CD4-positive, alpha-beta T cell treated with Interleukin-1 beta for 1 hour (primary cell): Measurements from ENCODE around the gene IGF1.
"Not testable (repeated sequence)": the region's sequence is repeated elsewhere in the genome, so short reads cannot be mapped to it uniquely, and the experiment has no call there.

ENCODE experiments used
- DNase-seq, 2 donors: peaks; one replicate each; pipeline ENCODE4 v3.0.0-alpha.2; 2020 to 2022

Gene IGF1

DNA sequence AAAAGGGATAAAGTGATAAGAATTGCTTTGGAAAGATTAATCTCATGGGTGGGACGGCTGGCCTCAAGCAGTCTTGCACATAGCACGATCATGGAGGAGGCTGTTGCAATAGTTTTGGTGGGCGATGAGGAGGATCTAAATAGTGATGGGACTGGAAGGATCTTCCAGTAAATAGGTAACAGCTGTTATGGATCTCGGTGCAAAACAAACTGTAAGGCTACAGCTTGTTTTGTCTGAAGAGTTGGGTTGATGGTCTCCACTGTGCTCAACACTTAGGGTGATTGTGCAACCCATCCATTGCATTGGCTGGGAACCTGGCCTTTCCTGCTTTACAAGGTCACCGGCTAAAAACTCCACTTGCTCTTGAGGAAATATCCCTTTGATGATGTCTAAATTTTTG is 21.0 kb downstream of the IGF1 start:
- no peak for DNase-seq

GRCh38 chr12:102454808-102455760 is 25.3 kb downstream of the IGF1 start:
- no peak for DNase-seq

DNA sequence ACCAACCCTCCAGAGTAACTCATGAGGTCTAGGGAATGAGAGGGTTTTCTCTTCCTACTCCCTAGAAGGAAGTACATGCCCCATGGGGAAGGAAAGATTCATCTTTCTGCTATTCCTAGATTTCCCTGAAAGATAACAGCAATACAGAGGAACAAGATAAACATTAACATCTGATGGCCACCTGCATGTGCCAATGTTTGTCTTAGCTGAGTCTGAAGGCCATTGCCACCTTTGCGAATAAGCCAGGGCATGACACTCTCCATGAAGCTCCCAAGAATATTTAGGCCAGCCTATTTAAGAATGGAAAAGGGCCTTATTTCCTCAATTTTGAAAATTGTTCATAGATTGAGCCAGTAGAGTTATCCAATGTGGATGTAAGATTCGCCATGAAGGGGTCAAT is 26.0 kb downstream of the IGF1 start:
- DNase-seq: no peak

- no peak for DNase-seq
Observed at GRCh38 chr12:102452605-102453004, 27.8 kb downstream of the IGF1 start.

DNA sequence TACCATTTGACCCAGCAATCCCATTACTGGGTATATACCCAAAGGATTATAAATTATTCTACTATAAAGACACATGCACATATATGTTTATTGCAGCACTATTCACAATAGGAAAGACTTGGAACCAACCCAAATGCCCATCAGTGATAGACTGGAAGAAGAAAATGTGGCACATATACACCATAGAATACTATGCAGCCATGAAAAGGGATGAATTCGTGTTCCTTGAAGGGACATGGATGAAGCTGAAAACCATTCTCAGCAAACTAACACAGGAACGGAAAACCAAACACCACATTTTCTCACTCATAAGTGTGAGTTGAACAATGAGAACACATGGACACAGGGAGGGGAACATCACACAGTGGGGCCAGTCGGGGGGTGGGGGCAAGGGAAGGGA is 31.3 kb downstream of the IGF1 start:
- DNase-seq: not testable (repeated sequence)

DNA sequence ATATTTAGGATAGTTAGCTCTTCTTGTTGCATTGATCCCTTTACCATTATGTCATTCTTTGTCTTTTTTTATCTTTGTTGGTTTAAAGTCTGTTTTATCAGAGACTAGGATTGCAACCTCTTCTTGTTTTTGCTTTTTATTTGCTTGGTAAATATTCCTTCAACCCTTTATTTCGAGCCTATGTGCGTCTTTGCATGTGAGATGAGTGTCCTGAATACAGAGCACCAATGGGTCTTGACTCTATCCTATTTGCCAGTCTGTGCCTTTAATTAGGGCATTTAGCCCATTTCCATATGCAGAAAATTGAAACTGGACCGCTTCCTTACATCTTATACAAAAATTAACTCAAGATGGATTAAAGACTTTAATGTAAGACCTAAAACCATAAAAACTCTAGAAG is 32.9 kb downstream of the IGF1 start:
- not testable (repeated sequence) for DNase-seq

DNA sequence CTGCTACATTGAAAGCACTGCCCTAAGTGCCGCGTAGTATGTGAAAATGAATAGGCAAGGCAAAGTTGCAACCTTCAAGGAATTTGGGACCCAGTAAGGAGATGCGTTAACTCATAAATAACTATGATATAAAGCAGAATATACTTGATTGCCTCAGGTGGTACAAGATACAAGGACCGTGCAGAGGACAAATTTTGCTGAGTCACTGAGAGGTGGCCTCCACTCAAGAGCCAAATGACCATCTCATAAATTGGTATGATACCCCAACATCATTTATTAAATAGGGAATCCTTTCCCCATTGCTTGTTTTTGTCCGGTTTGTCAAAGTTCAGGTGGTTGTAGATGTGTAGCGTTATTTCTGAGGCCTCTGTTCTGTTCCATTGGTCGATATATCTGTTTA is 35.7 kb downstream of the IGF1 start:
- DNase-seq: no peak

DNA sequence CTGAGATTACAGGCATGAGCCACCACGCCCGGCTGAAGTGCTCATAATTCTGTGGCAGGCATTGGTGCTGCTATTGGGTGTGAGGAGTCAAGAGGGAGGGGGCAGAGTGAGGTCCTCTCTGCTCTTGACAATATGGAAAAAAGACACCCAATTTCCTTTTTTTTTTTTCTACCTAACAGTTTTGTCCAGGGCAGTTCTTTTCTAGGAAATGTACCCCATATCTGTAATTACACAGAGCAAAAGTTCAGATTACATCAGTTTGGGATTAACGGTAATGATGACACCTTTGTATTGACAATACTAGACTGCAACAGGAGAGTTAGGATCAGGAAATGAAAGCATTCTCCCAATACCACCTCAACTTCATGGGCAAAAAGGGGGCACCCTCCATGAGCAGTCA is 36.3 kb downstream of the IGF1 start:
- DNase-seq: no peak

- DNase-seq: no peak
Observed at GRCh38 chr12:102441077-102441596, 39.2 kb downstream of the IGF1 start.

DNA sequence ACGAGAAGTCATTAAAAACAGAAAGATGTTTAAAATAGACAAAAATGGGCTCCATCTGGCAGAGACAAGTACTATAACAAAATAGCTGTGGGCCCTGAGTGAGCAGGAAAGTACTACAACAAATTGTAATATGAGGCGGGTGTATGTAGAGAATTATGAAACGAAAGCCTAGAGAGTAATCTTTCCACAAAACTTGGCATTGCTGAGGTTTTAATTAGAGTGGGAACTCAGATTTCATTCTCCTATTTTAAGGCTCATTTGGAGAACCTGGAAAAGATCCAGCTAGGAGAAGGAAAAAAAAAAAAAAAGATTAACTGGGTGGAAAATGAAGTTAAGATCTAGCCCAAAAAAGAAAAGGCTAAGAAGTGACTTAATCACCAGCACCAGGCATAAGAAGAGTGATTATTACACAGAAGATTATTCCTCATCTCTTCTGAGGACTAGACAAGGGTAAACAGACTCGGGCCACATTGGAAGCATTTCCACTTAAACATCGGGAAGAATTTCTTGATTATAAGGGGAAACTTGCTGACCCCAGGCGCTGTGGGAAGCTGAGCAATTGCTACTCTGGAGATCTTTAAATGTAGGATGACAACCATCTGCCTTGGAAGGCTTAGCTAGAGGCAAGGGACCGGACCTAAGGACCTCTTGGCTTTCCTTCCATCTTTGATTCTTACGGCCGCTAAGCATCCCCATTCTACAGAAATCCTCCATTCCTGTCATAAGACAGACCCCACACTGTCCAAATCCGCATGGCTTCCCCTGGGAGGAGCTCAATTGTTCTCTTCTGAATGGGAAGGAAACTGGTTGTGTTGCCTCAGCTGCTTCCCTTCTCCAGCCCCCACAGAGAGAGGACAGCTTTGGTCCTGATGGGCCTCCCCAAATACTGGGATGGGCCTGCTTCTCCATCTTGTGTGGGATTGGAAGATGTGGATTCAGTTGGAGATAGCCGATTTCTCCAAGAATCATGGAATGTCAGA is 40.6 kb downstream of the IGF1 start:
- DNase-seq: no peak

DNA sequence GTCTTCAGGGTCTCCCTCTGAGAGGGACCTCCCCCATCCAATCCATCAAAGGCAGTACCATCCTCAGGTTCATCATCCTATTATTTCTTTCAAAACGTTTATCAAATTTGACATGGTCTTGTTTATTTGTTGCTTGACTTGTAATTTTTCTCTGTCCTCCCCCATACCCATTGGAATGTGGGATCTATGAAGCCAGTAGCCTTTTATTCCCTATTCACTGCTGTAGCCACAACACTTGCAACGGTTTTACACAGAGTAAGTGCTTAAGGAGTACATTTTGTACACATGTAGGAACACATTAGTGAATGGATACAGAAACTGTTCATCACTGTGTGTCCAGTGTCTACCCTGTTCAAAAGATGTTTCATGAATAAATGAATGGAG is 41.5 kb downstream of the IGF1 start:
- DNase-seq: no peak

DNA sequence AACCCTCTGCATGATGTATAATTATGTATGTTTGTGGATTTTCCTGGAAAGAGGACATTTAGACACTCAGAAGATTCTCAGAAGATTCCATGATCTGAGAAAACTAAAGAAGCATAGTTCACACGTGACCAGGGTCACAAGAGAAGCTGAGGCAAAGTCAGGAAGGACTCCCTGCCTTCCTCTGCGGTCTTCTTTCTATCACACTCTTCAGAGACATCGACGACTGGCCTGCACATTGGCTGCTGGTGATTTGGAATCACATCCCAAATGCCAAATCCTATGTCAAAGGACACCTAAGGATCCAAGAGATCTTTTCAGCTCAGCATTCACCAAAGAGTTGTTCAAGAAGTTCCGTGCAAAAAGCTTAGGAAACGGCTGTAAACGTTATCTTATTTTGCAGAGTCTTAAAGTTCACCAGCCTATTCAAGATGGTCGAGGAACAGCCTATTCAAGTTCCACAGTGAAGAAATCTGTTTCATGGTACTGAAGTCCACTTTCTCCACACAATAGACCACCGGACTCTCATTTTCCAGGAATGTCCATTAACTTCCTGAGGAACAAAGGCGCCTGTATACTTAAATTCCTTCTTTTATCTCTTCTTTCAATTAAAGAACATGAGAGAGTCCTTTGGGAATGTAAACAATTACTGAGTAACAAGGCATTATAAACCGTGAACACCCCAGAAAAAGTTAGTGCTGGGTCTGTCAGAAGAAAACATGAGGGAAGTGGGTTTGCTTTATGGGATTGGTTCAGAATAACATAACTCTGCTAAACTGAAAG is 42.1 kb downstream of the IGF1 start:
- no peak for DNase-seq

DNA sequence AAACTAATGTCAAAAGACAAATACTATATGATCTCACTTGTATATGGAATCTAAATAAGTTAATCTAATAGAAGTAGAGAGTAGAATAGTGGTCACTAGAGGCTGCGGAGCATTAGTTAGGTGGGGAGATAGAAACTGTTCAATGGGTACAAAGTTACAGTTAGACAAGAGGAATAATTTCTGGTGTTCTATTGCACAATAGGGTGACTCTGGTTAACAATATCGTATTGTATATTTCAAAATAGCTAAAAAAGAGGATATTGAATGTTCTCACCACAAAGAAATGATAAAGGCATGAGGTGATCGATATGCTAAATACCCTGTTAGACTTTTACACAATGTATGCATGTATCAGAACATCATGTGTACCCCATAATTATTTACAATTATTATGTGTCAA is 42.9 kb downstream of the IGF1 start:
- DNase-seq: no peak

DNA sequence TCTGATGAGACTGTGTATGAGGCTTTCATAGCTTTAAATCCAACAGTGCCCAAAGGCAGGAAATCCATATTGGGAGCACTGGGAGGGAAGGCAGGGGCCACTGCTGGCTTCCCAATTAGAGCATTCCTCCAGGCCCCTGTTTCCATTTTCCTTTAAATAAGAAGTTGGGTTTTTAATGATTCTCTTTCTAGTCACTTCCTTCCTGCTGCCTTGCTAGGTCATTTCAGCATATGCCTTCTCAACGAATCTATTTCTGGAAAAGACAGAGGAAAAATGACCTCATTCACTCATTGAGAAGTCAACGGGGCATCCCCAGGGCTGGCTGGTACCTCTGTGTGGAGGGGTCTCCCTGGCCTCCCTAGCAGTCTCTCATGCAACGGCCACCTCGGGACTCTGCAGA is 43.5 kb downstream of the IGF1 start:
- no peak for DNase-seq

DNA sequence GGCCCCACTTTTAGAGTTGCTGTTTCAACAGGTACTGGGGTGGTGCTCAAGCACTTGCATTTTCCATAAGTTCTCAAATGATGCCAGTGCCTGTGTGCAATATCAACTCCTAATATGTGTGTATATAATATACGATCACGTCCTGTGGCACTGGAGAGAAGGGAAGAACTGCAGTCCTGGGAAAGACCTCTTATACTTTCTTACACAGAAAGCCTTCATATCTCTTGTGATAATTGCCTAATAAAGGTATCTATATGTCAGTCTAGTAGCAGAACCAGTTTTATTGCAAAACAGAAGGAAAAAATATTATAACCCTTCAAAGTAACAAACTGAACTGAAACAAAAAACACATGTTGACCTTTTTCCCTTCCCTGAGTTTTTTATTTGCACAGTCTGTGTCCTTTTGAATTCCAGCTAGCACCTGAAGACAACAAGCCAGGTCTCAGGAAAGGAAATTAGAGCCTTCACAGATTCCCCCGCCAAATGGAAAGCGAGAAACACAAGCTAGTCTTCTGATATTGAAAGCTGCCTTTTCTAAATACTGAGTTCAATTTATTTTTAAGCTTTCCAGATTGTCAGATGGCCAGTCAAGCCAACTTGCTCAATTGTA is 44.4 kb downstream of the IGF1 start:
- no peak for DNase-seq

- no peak for DNase-seq
Observed at GRCh38 chr12:102433304-102433703, 47.1 kb downstream of the IGF1 start.

DNA sequence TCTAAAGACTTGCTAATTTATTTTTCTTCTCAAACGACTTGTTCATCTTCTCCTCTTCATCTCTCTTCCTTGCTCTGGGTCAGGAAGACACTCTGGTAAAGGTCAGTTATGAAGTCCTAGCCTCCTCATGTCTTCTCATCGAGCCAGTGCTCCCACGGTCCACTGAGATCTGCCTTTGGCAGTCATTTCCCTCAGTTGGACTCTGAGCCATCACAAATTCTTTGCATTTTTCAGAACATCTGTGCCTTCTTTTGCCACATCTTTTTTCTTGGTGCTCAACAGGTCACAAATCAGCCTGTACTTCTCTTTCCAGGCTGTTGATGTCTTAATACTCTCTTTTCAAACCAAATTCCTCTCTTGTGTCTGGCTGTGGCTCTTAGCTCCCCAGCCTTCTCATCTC is 49.7 kb downstream of the IGF1 start:
- no peak for DNase-seq

GRCh38 chr12:102429211-102430154 is 50.9 kb downstream of the IGF1 start:
- DNase-seq: no peak

DNA sequence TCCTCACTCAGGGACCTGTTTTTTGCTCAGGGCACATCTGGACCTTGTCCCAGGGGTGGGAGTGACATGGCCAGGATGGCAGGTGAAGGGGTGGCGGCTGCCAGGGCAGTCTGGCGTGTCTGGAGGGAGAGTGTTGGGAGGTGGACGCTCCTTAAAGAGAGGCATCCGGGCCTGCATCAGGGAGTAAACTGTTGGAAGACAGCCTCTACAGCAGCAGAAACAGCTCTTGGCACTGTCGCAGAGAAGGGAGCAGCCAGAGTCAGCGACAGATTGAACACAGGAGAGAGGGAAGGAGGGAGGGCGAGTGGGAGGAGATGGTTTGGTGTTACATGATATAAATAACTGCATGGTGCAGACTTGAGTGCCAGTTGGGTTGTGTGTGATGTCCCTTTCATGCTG is 52.8 kb downstream of the IGF1 start:
- DNase-seq: no peak

DNA sequence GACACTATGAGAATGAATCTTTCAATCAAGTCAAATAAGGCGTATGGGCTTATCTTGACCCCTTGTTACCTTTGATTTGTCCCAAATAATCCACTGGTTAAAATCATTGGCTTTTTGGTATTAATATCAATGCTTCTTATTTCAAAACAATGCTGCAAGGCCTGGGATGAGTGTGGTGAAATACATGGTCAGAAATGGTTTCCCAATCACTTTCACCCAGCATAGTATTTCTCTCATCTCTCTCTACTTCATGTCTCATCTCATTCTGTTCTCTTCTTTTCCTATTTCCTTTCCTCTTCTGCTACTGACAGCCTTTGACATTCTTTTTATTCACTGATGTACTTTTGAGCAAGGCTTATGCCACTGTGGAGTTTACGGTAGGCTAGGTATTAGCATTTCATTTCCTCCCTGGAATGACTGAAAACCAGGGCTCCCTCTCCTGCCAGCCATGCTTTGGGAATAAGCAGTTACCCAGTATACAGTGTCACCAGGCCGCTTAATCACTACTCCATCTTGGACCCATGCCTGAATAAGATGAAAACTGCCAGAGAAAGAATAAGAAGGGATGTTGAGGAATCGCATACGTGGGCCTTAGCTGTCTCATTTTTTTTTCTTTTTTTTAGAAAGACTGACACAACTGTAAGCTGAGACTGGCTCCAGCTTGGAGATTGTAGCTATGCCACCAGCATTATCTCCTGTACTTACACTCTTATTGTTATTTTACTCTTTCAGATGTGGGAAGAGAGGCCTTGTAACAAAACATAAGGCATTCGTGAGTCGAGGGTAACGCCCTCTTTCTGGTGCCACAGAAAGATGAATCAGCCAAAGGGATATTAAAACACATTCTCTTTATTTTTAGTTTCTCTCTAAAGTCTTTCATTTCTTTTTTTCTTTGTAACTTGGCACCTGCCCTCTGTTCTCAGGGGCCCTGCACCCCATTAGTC is 53.5 kb downstream of the IGF1 start:
- DNase-seq: no peak
